Activated T-cell treated with anti-CD3 and anti-CD28 coated beads, Interleukin-2, amount 50 U/mL, for 4 hours (primary cell): ENCODE measurements around the gene INPP4B. TPM values are rescaled to one million over a fixed set of nuclear protein-coding genes. Genes with fewer than 3 reads are reported as not detected.

Experiments
- ATAC-seq, 2 donors: fragments of 200-7000 bp; cut with Tn5 transposase; one replicate each; pipeline ENCODE4 v1.10.0; 2021
- DNase-seq: peaks from one replicate; pipeline ENCODE4 v3.0.0-alpha.2; 2020
- H3K27me3 Mint-ChIP-seq: one replicate; pipeline ENCODE4 v1.8.0; 2021; ENCODE audit warnings: low read depth, mixed read lengths
- H3K36me3 Mint-ChIP-seq: one replicate; pipeline ENCODE4 v1.8.0; 2022; ENCODE audit warnings: mixed read lengths; ENCODE audit not compliant: insufficient read depth
- H3K4me1 Mint-ChIP-seq: one replicate; pipeline ENCODE4 v1.8.0; 2021; ENCODE audit warnings: low read depth, mixed read lengths
- H3K4me3 Mint-ChIP-seq: one replicate; pipeline ENCODE4 v1.8.0; 2021; ENCODE audit warnings: mild to moderate bottlenecking, moderate library complexity, mixed read lengths
- H3K9me3 Mint-ChIP-seq: one replicate; pipeline ENCODE4 v1.8.0; 2021; ENCODE audit warnings: mixed read lengths
- total RNA-seq, 3 donors: library from RNA; stranded (reverse); gene quantifications; one replicate each; pipeline ENCODE4 v1.2.1, GENCODE V29; 2021

The INPP4B gene
- 10 to 100 TPM; 93.2 to 99.0 (median 93.4) TPM for total RNA-seq

DNA sequence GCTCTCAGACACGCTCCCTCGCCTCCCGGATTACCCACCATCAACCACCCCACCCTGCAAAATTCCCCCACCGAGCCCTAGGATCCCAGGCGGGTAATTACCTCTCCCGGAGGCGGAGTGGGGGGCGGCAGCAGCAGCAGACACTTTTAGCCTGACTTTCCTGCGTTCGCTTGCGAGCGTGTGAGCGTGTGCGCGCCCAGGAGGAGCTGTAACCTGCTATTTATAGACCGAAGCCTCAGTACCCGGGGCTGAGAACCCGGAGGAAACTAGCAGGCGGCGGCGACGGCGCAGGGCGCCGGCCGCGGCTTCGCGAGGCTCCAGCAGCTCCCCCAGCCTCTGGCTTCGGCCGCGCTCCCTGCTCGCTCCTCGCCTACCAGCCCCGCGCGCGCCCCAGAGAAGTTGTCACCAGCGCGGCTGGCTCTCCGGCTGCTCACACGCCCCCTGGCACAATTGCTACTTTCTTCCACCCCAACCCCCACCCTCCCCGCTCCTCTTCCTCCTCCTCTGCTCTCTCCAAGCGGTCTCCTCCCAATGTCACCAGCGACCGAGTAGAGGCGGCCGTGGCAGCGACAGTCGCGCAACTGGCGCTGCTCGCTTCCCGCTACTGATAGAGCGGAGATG, at the start of gene INPP4B:
INPP4B (minus strand) TSS at position 194 of the 621 bp plus-strand sequence.
- H3K36me3 Mint-ChIP-seq: no peaks in the 10 kb centered on the region
- ATAC-seq: peak; percentile 54
- H3K4me1 Mint-ChIP-seq: peaks cover 14% of the 10 kb centered on the region
- DNase-seq: peak; percentile 44
- H3K4me3 Mint-ChIP-seq: peak within 1 kb of the TSS; percentile 89
- H3K27me3 Mint-ChIP-seq: peaks cover 22% of the 10 kb centered on the region
- no peaks in the 10 kb centered on the region for H3K9me3 Mint-ChIP-seq

DNA sequence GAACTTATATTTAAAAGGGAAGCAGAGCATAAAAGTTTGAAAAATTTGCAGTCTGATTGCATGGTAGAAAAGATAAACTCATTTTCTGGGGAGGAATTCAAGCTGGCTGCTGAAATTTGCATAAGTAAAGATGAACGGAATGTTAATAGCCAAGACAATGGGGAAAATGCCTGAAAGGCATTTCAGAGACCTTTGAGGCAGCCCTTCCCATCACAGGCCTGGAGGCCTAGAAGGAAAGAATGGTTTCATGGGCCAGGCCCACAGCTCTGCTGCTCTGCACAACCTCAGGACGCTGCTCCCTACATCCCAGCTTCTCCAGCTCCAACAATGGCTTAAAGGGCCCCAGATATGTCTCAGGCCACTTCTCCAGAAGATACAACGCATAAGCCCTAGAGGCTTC, 46.9 kb upstream of the INPP4B start:
- Mint-ChIP-seq H3K36me3 (no peaks in the 10 kb centered on the region), H3K4me3 (no peak overlapping the region), H3K4me1 (no peaks in the 10 kb centered on the region), H3K9me3 (peaks cover 32% of the 10 kb centered on the region), H3K27me3 (peaks cover 2% of the 10 kb centered on the region)
- ATAC-seq (no peak), DNase-seq (no peak)

DNA sequence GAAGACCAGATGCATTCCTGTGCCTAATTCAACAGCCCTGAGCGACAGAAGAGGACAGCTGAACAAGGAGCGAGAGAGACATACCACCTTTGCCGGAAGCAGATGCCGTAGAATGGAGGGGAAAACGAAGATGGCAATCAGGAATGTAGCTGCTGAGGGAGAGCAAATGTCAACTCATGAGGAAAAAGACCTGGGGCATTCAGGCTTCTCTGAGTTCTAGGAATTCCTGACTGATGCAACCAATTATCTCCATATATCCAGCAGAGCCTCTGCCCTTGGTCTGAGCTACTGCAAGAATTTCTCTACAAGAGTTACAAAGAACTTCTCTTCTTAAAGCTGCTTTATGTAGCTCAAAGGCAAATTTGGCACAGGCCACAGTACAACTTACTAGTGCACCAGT, 40.5 kb upstream of the INPP4B start:
- Mint-ChIP-seq H3K9me3 (no peaks in the 10 kb centered on the region), H3K4me1 (no peaks in the 10 kb centered on the region), H3K4me3 (no peak overlapping the region), H3K27me3 (peaks cover 2% of the 10 kb centered on the region), H3K36me3 (no peaks in the 10 kb centered on the region)
- no peak for DNase-seq
- ATAC-seq: no peak

DNA sequence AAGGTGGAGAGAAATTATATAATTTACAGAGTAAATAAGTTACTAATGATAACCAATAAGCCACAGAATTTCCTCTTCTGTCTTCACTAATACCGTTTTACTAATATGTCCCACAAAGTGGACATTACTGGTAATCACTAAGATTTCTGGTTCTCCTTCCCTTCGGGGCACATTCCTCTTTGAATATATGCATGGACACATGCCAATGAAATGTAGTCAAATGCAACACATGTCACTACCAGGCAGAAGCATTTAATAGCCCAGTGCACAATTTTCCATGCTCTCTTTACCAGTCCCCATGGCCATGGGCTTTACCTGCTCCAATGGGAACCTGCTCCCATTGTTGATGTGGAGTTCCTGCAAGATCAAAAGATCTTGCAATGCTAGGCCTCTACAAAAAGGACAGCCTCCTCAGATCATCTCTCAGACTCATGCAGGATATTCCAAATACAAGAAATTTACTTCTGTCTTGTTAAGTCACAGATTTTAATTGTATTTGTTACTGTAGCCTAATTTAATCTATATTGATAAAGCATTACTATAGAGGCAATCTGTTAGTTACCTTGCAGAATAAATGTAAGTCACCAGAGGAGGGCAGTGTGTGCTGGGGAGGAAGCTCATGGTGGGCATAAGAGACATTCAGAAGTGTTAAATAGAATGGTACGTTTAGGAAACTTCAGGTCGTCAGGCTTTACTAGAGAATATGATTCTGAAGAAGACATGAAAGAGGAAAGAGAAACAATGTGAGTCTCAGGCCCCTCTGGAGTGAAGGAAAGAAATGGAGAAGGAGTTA, 37.1 kb upstream of the INPP4B start:
- H3K27me3 Mint-ChIP-seq: no peaks in the 10 kb centered on the region
- H3K4me3 Mint-ChIP-seq: no peak overlapping the region
- DNase-seq (no peak), ATAC-seq (no peak)
- H3K36me3 Mint-ChIP-seq: no peaks in the 10 kb centered on the region
- no peaks in the 10 kb centered on the region for H3K9me3 Mint-ChIP-seq
- H3K4me1 Mint-ChIP-seq: no peaks in the 10 kb centered on the region

DNA sequence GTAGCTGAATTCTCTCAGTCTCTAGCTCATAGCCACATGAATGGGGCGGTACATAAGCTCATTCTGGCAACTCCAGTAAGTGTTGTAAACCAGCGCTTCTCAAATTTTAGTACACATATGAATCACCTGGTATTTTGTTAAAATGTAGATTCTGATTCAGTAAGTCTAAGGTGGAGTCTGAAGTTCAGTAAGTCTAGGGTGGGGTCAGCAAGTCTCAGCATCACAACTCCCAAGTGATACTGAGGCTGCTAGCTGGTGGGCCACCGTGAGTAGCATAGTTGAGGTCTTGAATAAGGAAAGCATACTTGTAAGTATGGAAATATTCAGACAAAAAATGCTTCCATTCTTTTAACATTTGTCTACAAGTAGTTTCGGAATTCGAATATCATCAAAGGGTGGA, 36.1 kb upstream of the INPP4B start:
- no peaks in the 10 kb centered on the region for H3K36me3 Mint-ChIP-seq
- ATAC-seq: no peak
- H3K4me1 Mint-ChIP-seq: no peaks in the 10 kb centered on the region
- no peaks in the 10 kb centered on the region for H3K9me3 Mint-ChIP-seq
- no peaks in the 10 kb centered on the region for H3K27me3 Mint-ChIP-seq
- H3K4me3 Mint-ChIP-seq: no peak overlapping the region
- DNase-seq: no peak

DNA sequence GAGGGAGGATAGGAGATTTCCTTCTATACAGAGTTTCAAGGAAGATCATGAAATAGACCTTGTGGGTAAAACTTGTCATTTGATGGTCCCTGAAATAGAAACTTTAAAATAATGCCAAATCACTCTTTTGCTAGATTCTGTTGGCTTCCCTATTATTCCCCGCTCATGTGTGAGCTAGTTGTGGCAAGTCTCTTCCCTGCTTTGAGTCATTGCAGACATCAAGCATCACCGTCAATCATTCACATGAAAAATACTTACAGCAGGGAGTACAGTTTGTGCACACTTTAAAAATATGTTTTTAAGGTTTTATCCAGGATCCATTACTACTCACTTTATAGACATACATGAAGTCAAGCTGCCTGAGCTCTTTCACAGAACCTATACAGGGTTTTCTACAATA, 35.2 kb upstream of the INPP4B start:
- Mint-ChIP-seq H3K27me3 (peaks cover 3% of the 10 kb centered on the region), H3K9me3 (no peaks in the 10 kb centered on the region), H3K36me3 (peaks cover 1% of the 10 kb centered on the region), H3K4me3 (no peak overlapping the region), H3K4me1 (no peaks in the 10 kb centered on the region)
- DNase-seq: no peak
- no peak for ATAC-seq

DNA sequence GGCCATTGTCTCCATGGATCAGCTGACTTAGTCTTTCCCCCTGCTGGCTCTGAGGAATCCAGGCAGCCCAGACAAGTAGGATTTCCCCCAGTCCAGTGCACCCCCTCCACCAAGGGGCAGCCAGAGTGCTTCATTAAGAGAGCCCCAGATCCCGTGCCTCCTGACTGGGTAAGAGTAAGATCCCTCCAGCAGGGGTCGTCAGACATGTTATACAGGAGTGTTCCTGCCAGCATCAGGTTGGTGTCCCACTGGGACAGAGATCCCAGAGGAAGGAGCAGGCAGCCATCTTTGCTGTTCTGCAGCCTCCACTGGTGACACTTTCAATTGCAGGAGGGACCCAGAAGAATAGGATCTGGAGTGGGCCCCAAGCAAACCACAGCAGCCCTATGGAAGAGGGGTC, 29.0 kb upstream of the INPP4B start:
- Mint-ChIP-seq H3K36me3 (peaks cover 1% of the 10 kb centered on the region), H3K4me3 (no peak overlapping the region), H3K4me1 (no peaks in the 10 kb centered on the region), H3K9me3 (no peaks in the 10 kb centered on the region), H3K27me3 (peaks cover 14% of the 10 kb centered on the region)
- DNase-seq (no peak), ATAC-seq (no peak)

DNA sequence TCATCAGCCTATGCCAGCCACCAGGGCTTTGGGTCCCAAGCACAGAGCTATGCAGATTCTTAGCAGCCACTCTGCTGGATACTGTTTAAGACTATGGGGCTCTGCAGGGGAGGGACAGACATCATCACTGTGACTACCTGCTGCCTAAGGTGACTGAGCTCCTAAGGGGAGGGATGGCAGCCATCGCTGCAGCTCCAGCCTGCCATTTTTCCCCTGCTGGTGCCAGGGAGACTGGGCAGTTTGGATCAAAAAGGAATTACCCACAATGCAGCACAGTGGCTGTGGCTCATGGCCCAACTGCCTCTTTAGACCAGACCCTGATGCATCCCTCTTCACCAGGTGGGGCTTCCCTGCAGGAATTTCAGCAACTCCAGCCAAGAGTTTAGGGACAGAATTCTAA, 28.6 kb upstream of the INPP4B start:
- Mint-ChIP-seq H3K27me3 (peaks cover 17% of the 10 kb centered on the region), H3K36me3 (peaks cover 1% of the 10 kb centered on the region), H3K9me3 (no peaks in the 10 kb centered on the region), H3K4me3 (no peak overlapping the region), H3K4me1 (no peaks in the 10 kb centered on the region)
- DNase-seq: no peak
- no peak for ATAC-seq

DNA sequence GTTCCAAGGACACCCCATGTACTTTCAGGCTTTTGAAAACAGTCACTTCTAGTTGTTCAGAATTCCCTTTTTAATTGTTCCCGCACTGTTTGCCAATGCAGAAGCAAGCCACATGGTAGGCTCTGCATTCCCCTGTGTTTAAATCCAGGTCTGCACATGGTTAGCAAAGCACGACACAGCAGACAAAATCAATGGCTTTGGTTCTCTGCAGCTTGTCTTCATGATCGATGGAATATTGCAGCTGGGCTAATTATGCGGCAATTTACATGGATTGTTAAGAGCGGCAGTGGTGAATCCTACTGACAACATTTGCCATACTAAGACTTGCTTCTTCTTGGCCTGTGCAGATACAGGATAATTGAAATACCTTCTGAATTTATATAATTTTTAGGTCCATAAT, 20.6 kb upstream of the INPP4B start:
- H3K27me3 Mint-ChIP-seq: peaks cover 24% of the 10 kb centered on the region
- no peak overlapping the region for H3K4me3 Mint-ChIP-seq
- no peak for ATAC-seq
- H3K36me3 Mint-ChIP-seq: no peaks in the 10 kb centered on the region
- H3K4me1 Mint-ChIP-seq: no peaks in the 10 kb centered on the region
- no peaks in the 10 kb centered on the region for H3K9me3 Mint-ChIP-seq
- DNase-seq: no peak

DNA sequence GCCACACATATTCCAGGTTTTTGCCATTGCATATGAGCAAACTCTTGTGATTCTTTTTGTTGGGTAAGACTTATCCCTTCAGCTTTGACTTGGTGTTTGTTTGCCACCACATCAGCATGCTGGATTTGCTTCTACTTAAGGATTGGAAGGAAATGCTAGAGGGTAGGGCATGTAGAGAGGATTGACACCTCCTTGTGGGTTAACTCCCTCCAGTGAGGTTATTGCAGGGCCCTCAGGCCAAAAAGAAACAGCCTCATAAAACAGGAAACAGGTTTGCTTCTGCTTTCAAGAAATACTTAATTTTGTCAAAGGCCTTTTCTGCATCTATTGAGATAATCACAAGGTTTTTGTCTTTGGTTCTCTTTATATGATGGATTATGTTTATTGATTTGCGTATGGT, 15.2 kb upstream of the INPP4B start:
- H3K27me3 Mint-ChIP-seq: peaks cover 6% of the 10 kb centered on the region
- DNase-seq: no peak
- no peaks in the 10 kb centered on the region for H3K9me3 Mint-ChIP-seq

DNA sequence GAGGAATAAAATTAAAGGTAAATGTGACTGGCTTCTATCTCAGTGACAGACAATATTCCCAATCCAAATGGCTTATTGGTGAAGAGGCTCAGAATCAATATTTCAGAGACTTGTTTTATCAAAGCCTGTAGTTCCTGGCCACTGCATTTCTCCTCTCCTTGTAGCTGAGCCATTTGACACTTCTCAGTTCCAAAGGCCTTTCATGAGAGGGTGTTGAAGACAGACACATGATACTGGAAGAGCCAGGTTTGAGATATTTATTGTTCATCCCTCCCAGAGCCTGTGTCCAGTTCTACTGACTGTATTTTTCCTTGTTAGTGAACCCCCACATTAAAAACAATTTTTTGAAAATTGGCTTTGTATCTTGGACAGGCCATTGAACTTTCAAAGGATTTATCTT, 12.9 kb upstream of the INPP4B start:
- no peaks in the 10 kb centered on the region for H3K36me3 Mint-ChIP-seq
- no peaks in the 10 kb centered on the region for H3K9me3 Mint-ChIP-seq
- DNase-seq (no peak), ATAC-seq (no peak)
- peaks cover 4% of the 10 kb centered on the region for H3K27me3 Mint-ChIP-seq
- H3K4me3 Mint-ChIP-seq: no peak overlapping the region
- H3K4me1 Mint-ChIP-seq: no peaks in the 10 kb centered on the region

More for the DNA sequence above, 15.2 kb upstream of the INPP4B start:
- Mint-ChIP-seq H3K4me1 (no peaks in the 10 kb centered on the region), H3K4me3 (no peak overlapping the region), H3K36me3 (no peaks in the 10 kb centered on the region)
- ATAC-seq: no peak

DNA sequence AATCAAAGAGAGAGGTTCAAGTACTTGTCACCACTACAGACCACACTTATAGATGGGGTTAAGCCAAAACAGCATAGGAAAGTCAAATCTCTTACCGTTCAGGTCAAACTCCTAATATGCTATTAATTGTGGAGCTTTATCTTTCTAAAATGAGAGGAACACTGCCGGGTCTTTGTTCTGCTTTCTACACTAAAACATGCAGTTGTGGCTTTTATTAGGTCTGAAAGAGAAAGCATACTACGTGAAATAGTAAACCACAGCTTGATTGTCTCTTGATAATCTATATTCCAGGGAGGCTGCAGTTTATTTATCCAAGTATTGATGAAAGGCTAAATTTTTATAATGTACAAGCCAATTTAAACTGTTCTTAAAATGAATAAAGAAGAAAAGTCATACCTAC, 12.3 kb upstream of the INPP4B start:
- Mint-ChIP-seq H3K27me3 (peaks cover 4% of the 10 kb centered on the region), H3K4me1 (no peaks in the 10 kb centered on the region), H3K9me3 (no peaks in the 10 kb centered on the region), H3K36me3 (no peaks in the 10 kb centered on the region), H3K4me3 (no peak overlapping the region)
- no peak for DNase-seq
- no peak for ATAC-seq

DNA sequence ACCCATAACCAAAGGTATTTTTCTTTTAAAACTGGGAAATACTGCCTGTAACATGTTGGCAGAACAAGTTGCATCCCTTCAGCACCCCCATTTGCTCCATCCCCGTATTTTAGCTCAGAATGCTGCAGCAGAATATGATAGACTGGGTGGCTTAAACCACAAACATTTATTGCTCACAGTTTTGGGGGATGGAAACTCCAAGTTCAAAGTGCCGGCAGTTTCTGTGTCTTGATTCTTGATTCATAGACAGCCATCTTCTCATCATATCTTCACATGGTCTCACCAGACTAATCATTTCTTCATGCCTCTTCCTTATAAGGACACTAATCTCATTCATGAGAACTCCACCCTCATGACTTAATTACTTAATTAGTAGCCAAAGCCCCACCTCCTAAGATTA, 10.5 kb upstream of the INPP4B start:
- ATAC-seq (no peak), DNase-seq (no peak)
- Mint-ChIP-seq H3K4me3 (no peak overlapping the region), H3K9me3 (no peaks in the 10 kb centered on the region), H3K4me1 (no peaks in the 10 kb centered on the region), H3K27me3 (peaks cover 2% of the 10 kb centered on the region), H3K36me3 (no peaks in the 10 kb centered on the region)

DNA sequence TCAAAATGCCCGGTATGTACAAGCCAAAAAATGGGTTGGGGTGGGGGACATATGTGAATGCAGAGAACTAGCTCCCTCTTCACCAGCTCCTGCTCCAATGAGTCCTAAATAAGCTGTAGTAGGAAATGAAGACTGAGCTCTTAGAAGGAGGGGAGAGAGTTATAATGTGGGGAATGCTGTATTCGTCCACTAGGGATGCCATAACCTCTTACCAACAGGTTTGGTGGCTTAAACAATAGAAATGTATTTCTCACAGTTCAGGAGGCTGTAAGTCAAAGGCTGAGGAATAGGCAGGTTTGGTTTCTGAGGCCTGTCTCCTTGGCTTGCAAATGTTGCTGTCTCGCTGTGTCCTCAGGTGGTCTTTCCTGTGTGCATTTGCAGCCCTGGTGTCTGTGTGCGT, 4.4 kb upstream of the INPP4B start:
- H3K4me1 Mint-ChIP-seq: peaks cover 2% of the 10 kb centered on the region
- DNase-seq: no peak
- H3K36me3 Mint-ChIP-seq: no peaks in the 10 kb centered on the region
- ATAC-seq: no peak
- H3K4me3 Mint-ChIP-seq: no peak overlapping the region
- no peaks in the 10 kb centered on the region for H3K9me3 Mint-ChIP-seq
- peaks cover 17% of the 10 kb centered on the region for H3K27me3 Mint-ChIP-seq
